GM18499 (cell line): ENCODE measurements around the gene CACTIN.

Experiments
- ATAC-seq: cut with Tn5 transposase; IDR thresholded peaks from one replicate; pipeline ENCODE4 v1.9.1; 2021; ENCODE audit warnings: moderate number of reproducible peaks; ENCODE audit not compliant: insufficient read depth, unreplicated experiment

CACTIN gene

DNA sequence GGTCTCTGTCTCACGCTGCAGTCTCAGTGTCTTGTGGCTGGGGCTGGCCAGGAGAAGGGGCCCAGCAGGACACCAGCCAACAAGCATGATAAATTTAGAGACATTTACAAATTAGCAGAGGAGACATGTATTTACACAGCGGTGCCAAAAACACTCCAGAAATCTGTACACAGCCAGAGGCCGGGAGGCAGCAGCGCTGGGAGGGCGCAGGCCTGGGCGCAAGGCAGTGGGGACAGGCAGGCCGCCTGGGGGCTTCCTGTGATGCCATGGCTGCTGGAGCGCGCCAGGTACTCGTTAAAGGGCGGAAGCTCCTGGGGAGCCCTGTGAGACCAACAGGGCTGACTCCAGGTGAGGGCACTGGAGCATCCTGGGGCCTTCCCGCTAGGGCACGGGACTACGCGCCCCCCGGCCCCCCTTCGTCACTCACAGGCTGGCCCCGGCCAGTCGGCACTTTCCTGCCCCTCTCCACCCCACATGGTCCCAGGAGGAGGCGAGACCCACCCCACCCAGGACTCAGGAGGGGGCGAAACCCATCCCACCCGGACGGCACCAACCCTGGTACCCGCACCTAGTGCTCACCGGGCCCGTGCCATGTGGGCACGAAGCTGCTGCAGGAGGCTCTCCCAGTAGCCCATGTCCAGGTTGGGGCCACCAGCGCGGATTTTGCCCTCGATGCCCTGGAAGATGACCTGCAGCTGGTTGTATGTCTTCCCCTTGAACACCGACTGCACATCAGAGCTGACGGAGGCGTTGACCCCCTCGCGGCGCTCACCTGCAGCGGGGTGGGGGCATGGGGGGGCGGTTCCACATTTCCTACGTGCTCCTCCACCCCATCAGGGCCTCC lies 12.6 kb downstream of the CACTIN start:
- no peak for ATAC-seq

DNA sequence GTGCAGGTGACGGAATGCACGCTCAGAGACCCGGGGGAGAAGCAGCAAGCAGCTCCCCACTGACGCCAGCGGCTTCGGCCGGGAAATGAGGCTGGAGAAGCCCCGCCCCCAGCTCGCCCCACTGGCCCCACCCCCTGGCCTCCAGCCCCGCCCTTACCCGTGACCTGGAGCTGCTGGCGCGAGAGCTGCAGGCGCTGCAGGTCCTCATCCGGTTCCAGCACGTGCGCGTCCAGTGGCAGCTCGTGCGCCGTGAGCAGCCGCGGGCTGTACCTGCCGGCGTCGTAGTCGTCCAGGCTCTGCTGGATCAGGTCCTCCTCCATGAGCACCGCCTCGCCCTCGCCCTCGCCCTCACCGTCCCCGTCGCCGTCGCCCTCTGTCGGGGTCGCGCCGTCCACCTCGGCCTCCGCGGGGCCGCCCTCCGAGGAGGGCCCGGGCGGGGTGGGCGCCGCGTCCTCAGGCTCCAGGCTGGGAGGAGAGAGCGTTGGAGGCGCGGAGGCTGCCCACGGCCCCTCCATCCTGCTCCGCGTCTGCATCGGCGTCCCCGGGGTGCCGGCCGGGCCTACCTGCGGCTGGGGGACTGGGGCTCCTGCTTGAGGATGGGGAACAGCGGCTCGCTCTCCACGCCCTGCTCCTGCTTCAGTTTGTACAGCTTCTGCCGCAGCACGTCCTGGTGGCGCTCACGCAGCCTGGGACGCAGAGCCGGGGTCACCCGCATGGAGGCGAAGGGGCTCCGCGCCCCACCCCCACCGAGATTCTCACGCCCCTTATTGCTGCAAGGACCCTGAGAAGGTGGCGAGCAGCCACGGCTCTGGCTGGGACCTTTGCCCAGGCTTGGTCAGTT lies 13.5 kb downstream of the CACTIN start:
- no peak for ATAC-seq

DNA sequence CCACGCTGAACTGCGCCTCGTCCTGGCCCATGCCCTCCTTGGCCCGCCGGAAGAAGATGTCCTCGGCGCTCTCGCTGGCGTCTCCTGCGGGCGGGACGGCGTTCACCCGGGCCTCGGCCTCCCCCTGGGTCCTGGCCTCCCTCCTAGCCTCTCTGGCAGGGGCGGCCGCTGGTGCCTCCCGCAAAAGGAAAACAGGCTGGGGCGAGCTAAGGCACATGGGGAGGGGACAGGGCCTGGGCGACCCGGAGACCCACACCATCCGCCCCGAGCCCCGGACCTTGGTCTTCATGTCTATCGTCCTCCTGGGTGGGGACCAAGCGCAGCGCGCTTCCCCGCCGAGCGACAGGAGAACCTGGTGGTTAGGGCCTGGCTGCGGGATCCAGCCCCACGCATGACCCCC lies 14.3 kb downstream of the CACTIN start:
- ATAC-seq = no peak

DNA sequence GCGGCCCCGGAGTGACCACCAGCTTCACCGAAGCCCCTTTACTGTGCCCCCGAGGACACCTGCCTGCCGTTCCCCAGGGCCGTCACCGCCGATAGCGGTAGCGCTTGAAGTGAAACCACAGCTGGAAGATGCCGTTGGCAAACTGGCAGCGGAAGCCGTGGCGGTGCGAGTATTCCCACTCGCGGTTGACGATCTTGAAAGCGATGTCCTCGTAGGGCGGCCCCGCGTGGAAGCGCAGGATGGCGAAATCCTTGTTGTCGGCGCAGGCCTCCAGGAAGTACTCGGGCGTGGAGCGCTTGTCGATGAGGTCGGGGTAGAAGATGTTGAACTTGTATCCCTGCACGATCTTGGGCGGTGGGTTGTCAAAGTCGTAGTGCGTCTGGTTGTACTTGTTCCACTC lies 14.7 kb downstream of the CACTIN start:
- no peak for ATAC-seq

DNA sequence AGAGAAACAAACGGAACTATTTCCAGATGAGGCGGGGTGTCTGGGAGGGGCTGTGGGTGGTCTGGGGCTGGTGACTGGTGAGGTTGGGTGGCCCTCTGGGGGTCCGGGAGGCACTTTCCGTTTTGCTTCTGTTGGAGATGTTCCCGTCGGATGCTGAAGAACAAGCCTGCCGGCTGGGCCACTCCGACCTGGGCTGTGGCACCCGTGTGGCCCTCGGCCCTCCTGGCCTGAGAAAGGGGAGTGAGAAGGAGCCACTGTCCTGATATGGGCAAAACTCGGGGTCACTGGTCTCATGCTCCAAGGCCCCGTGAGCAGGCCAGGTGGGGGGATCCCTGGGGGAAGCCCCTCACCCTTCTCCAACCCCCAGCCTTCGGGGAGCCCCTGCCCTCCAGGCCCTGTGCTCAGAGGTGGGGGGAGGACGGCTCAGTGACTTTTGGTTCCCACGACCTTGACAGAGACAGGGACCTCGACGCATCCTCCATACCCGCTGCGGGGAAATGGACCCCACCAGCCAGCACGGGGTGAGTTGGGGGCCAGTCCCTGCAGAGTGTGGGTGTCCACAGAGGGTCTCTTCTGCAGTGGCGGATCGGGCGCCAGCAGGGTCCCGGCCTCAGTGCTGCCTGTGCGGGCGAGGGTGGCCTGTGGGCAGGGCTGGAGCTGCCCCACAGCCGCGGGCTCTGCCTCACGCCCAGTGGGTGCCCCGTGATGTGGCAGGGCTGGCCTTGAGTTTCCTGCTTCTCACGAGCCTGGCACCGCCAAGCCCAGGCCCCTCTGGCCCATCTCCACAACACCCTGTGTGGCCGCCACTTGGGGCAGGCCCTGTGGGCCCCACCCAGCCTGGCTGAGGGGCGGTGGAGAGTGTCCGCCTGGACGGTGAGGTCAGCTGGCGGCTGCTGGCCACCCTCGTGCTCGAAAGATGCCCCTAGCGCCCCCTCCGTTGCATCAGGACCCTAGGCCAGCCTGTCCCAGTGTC lies 15.6 kb downstream of the CACTIN start:
- ATAC-seq = no peak

DNA sequence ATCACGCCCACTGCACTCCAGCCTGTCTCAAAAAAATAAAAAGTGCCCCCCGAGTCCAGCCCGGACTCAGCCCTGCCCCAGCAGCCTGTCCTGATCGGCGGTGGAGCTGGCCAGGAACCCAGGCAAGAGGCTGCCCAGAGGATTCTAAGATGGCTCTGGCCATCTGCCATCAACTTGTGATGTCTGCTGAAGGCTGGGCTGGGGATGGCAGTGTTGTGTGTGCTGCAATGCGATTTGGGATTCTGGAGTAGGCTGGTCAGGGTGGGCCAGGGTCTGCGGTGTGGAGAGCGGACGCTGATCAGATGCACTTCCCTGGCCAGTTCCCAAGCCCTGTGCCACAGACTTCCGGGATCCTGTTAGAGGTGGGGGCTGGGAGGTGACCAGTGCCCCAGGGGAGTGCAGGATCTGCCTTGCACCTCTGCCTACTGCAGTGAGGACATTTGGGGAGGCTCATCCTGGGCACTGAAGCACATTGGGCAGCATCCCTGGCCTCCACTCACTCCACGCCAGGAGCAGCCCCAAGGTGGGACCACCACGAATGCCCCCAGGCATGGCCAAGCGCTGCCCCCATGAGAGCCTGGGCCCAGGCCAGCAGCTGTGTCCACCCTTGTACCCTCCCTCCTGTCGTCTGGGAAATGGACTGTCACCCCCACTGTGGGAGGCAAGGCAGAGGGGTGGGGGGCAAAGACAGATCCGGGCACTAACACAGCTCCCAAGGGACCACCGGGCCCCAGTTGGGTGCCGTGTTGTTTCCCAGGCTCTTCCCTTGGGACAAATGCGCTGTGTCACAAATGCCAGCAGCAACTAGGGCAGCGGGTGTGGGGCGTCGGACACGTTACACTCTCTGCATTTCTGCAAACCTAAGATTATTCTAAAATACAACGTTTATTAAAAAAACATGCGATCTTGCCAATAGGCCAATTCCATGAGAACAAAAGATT lies 16.5 kb downstream of the CACTIN start:
- no peak for ATAC-seq

DNA sequence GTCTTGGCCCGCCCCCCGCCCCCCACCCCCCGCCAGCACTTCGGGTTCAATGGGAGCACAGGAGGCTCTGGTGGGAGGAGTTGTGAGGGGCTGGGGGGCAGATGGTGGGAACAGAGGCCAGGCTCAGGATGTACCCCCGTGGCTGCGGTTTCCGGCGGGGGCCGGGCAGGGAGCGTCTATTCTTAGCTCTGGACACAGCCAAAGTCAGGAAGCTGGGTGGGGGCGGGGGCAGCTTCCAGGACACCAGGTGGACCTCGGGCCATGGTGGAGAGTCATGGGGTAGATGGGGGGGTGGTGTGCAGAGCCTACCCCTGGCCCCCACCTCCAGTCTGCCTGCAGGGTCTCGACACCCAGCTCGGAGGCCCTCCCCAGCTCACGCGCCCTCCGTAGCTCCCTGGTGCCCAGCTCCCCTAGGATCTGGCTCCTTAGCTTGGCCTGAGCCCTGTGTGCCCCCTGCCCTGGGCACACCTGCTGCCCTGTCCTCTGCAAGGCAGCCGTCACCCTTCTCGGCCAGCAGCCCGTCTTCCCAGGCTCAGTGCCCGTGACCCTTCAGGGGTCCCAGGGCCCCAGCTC lies 17.8 kb downstream of the CACTIN start:
- ATAC-seq = no peak

DNA sequence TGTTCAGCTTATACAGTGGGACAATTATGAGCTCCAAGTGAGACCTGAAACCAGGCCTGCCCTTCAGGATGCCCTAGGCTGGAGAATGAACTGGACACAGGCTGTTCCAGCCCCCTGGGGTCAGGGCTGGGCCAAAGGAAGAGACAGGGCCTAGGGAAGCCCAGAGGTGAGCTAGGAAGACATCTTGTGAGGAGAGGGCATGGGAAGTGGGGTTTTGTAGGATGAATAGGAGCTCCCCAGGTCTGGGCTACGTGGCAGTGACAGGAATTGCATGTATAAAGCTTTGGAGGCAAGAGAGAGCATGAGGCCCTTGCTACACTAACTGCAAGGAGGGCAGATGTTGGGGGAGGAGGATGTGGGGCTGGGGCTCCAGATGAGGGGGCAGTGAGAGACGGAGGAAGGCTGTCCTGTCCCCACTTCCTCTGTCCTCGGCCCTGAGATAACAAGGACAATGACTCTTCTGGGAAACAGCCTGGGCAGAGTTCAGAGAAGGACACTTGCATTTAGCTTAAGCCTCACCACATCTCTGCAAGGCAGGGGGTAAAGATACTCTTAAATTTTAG lies 18.4 kb downstream of the CACTIN start:
- no peak for ATAC-seq

DNA sequence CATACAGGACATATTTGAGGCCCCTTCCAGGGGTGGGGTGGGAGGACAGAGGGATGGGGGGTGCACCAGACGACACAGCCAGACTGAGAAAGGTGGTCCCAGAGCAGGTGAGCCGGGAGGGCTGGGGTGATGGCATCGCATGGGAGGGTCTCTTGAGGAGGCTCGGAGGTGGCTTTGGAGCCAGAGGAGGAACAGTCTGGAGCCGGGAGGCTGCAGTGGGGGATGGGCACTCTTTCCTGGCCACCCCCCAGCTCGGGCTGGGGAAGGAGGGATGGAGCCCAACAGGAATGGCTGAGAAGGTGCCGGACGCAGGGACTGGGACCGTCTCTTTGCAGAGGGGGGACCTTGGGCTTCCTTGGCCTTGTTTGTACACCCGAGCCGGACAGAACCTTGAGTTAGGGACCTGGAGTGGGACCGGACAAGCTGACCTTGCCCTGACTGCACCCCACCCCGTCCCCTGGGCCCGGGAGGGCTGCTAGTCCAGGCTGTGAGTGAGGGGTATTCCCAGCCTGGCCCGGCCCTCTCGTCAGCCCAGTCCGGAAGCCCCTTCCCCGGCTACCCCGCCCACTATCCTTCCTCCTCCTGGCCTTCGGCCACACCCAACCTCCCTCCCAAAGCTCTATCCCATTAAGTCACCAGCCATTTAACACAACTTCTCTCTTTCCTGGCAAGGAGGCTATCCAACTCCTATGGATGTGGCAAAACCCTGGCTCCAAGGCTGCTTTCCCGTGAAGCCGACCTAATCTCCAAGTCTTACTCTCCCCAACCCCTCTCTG lies 19.1 kb downstream of the CACTIN start:
- ATAC-seq = no peak

DNA sequence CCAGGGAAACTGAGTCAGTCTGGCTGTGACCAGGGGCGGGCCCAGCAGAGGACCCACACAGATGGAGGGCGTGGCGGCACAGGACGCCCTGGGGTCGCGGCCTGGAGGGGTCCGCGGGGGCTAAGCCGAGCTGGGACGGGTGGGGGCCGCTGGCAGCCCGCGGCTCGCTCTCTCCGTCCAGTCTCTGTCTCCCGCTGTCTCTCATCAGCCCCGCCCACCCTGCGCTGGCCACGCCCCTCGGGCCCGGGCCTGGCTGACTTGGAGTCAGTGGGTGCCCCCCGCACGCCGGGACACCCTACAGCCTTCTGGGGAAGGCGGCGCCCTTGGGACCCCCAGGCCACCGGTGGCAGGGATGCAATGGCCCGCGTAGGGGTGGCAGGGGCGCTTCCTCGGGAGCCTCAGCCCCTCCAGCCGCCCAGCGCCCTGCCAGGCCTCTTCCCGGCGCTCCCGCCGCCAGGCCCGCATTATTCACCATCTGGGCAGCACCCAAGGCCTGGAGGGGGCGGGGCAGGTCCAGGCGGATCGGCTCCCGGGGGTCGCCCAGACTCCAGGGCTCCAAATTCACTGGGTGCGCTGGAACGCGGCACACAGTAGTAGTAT lies 19.8 kb downstream of the CACTIN start, which contains the start of gene TBXA2R:
TBXA2R (minus strand) TSS at position 186 of the 600 bp plus-strand sequence. CDS start 6,241 bp downstream, outside the sequence.
- no peak for ATAC-seq

DNA sequence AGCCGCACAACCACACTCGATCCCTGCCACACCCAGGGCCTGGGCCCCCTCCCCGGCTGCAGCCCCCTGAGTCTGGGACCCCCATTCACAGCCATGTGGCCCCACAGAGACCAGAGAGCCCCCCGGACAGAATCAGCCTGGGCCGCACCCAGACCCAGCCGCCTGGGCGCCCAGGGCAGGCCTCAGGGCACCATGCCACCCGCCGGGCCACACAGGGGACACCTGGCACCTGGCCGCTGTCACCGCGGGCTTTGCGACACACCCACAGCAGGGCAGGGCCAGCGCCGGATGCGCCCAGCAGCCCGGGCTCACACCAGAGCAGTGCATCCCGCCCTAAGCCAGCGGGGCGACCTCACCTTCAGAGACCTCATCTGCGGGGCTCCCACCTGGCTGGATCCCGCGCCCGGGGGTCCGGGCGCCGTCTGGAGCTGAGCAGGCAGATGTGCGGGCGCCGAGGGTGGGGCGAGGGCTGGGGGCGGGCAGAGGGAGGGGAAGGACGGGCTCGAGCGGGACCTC lies 20.4 kb downstream of the CACTIN start:
- ATAC-seq = no peak

DNA sequence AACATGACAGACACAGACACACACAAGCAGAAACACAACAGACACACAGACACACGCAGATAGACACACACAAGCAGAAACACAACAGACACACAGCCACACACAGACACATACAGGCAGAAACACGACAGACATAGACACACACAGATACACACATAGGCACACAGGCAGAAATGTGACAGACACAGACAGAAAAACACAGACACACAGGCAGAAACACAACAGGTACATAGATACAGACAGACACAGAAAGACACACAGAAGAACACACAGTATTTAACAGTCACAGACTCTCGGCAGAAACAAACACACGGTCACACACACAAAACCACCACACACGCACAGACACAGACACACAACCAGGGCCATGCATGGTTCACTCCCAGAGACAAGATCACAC lies 20.8 kb downstream of the CACTIN start:
- no peak for ATAC-seq

DNA sequence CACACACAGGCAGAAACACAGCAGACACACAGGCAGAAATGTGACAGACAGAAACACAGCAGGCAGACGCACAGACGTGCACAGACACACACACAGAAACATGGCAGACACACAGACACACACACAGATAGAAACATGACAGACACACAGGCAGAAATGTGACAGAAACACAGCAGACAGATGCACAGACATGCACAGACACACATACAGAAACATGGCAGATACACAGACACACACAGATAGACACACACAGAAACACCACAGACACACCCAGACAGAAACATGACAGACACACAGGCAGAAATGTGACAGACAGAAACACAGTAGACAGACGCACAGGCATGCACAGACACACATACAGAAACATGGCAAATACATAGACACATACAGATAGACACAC lies 21.2 kb downstream of the CACTIN start:
- ATAC-seq = no peak

DNA sequence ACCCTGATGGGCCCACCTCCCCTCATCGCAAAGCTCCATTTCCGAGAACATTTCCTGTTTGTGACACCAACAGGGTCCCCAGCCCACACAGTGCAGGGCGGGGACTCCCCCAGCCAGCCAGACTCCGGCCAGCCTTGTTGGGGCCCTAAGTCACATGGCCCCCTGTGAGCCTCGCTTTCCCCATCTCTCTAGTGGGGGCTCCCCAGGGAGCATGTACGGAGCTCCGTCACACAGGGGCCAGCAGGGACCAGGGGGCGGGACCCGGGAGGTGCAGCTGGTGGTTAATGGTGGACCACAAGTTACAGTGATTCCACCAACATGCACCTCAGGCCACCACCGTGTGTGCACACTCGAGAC lies 21.6 kb downstream of the CACTIN start:
- ATAC-seq = no peak

DNA sequence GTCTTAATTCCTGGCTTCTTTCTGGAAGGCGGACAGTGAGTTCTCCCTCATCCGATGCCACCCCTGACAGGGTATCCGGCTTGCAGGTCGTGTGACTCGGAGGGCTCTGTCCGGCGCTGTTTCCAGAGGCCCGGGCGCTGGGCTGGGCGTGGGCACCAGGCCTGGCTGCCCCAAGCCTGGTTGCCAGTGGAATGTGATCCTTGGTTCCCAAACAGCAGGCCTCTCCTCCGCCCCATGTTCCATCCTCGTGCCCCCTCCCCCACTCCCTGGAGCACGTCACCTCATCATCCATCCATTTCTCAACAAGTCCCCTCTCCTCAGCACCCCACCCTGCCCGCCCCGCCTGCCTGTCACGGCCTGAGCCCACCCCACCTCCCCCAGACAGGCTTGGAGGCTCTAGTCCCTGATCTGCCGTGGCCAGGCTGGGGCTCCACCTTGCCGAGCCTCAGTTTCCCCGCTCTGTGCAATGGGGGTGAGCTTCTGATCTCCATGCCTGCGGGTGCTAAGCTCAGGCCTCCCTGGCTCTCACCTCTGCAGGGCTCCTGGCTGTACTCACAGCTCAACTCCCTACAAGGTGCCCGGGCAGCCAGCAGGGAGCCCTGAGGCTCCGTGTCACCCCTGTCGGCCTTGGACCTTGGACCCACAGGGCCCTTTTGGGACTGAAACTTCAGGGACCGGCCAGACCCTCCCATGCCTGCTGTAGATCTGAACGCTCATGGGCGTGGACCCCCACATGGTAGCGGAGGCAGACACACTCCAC lies 22.2 kb downstream of the CACTIN start:
- ATAC-seq = no peak

DNA sequence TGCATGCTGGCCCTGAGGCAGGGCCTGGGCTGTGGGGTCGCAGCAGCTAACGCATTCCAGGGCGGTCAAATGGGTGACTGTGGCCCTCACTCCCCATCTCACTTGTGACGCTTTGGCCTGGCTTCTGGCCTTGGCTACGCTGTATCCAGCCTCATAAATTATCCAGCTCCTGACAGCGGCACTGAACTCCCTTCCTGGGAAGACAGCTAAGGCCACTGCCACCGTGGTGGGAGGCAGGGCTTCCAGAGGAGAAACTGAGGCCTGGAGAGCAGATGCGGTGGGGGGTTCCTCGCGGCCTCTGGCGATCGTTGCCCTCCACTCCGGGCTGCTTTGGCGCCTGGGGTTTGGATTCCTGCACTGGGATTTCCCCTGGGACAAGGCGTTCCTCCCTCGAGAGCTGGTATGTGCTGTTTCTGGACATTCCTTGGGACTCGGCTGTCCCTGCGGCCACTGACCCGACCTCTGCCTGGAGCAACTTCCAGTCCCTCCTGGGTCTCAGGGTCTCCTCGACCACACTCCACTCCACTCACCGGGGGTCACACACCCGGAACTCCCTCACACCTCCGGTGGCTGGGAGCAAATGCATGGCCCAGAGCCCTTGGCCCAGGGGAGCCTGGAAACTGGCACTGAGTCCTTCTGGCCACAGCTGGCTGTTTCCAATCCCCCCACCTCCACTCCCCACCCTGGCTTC lies 23.3 kb downstream of the CACTIN start:
- ATAC-seq = no peak
